OCI-M2 (cell line): ENCODE measurements around the gene ADARB2.
"Not testable (repeated sequence)": the region's sequence is repeated elsewhere in the genome, so short reads cannot be mapped to it uniquely, and the experiment has no call there.

Experiments used
- DNase-seq: peaks from one replicate; lab custom pipeline; 2025; ENCODE audit not compliant: unreplicated experiment; lab: John Stamatoyannopoulos, UW

Gene ADARB2

GRCh38 chr10:1402016-1402770 lies 335.1 kb downstream of the ADARB2 start:
- DNase-seq: no peak

- DNase-seq: no peak
Measured at GRCh38 chr10:1401071-1401965, 336.0 kb downstream of the ADARB2 start.

GRCh38 chr10:1400101-1401070 lies 336.9 kb downstream of the ADARB2 start:
- DNase-seq: no peak

- DNase-seq: no peak
Measured at GRCh38 chr10:1399431-1400100, 337.8 kb downstream of the ADARB2 start.

GRCh38 chr10:1398626-1399410 lies 338.5 kb downstream of the ADARB2 start:
- DNase-seq: no peak

DNA sequence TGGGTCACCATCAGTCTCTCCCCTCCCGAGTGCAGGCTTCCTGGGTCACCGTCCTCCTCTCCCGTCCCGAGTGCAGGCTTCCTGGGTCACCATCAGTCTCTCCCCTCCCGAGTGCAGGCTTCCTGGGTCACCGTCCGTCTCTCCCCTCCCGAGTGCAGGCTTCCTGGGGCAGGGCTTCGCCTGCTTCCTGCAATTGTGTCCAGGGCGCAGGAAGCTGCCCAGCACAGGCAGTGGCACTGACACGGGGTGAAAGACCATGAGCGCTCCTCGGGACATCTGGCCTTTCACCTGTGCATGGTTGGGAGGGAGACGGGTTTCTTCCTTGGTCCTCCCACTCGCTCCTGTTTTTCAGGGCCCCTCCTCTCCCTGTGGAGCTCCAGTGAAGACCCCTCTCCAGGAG lies 339.2 kb downstream of the ADARB2 start:
- not testable (repeated sequence) for DNase-seq

- DNase-seq: no peak
Measured at GRCh38 chr10:1396297-1396635, 341.1 kb downstream of the ADARB2 start.

DNA sequence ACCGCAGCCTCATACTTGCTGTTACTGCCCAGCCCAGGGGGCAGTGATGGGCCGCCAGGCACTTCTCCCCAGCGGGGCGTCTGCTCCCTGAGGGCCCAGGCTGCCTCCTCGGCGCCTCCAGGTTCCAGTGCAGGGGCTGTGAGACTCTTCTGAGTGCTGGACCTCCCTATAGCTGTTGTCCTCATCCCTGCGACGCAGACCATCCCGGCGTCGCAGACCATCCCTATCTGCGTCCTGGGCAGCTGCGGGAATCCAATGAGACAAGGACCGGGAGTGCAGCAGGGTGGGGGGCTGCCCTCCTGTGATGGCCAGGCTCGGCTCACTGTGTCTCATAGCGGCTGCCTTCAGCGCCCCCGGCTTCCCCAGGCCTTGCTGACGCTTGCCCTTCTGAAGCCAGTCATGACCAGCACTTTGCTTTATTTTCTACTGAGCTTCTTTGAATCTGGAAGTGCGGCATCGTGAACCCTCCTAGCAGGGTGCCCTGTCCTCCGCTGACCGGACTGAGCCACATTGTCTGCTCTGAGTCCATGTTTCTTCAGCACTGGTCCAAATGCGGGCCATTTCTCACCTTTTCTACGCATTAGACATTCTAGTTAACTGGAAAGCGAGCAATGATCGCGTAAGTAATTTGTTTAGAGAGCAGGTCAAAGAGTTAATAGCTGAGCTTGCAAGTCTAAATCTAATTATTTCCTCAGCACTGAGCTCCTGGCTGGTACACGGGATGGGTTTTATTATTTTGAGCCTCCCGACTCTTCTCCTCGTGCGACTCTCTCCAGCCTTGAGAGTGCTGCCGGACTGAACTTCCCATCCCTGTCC lies 341.6 kb downstream of the ADARB2 start:
- no peak for DNase-seq

DNA sequence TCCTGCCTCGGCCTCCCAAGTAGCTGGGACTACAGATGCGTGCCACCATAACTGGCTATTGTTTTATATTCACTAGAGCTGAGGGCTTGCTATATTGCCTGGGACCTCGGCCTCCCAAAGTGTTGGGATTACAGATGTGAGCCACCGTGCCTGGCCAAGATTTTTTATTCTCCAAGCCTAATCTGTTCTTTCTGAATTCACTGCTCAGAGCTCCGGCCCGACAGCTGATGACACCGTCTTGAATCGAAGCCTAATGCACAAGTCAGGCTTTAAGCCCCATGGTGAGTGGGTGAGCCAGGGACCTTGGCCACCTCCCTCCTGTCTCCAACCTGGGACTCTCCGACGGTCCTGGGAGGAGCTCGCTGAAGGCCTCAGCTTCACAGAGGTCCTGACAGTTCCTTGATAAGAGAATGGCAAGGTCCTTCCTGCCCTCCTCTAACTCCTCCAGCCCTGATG lies 342.3 kb downstream of the ADARB2 start:
- no peak for DNase-seq

GRCh38 chr10:1394155-1394912 lies 343.0 kb downstream of the ADARB2 start:
- no peak for DNase-seq

DNA sequence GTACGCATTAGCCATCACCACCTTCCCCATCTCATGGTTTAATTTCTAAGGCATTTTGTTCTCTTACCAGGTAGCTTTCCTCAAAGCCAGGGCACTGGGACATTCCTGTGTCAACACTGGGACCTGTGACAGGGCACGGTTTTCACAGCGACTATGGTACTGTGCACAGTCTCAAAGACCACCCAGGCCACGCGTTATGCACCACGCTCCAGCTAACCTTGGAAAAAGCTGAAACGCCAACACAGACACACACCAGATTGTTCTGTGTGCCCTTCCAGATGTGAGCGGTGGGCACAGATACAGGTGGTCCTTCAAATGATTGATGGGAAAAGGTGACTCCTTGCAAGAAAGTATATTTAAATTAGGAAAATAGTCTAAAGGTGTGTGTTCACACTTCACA lies 343.8 kb downstream of the ADARB2 start:
- DNase-seq: no peak

DNA sequence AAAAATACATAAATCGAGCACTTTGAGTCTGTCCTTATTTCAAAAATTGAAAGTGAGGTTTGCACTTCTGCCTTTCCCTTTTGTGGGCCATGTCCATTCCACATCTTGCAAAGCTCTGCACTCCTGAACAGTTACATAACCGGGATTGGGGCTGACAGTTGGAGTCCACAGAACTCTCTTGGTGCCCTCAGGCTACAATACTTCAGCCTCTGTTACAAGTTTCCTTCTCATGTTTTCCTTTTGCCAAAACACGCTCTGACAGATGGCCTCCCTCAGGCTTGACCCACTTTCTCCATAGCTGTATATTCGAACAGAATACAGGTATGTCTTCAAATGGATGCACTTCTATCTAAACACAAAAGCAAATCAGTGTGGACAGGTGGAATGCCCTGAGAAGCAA lies 345.2 kb downstream of the ADARB2 start:
- no peak for DNase-seq

GRCh38 chr10:1390200-1390599 lies 347.1 kb downstream of the ADARB2 start:
- no peak for DNase-seq

DNA sequence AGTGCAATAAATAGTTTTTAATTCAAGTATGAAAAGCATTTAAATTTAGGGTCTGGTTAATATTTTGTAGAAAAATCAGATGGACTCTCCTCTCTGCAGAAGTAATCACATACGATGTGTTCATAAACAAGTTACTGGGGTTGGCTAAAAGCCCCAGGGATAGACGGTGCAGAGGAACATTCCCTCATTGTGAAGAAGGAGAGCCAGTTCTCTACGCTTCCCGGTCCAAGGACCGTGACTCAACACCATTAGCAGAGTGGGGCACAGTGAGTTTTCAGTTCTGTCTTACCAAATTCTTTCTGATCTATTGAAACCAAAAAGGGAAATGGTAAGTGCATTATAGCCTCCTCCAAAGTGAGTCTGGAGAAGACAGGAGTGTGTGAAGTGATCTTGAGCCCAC lies 353.3 kb downstream of the ADARB2 start:
- DNase-seq: no peak

DNA sequence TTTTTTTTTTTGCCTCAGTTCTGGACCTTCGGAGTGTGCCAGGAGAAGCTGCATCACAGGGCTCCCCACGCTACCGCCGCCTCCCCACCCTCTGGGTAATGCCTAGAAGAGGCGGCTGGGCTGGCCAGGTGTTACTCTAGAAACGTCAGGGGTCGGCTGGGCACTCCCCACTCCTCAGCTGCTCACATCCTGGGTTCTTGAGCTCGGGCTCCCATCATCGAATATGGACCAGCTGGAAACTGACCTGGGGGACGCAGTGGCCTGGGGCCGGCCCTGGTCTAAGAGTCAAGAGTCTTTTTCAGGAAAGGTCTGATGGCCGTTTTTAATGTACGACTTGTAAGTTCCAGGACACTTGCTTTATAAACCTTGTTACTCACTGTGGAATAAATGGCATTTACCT lies 354.6 kb downstream of the ADARB2 start:
- DNase-seq: no peak

DNA sequence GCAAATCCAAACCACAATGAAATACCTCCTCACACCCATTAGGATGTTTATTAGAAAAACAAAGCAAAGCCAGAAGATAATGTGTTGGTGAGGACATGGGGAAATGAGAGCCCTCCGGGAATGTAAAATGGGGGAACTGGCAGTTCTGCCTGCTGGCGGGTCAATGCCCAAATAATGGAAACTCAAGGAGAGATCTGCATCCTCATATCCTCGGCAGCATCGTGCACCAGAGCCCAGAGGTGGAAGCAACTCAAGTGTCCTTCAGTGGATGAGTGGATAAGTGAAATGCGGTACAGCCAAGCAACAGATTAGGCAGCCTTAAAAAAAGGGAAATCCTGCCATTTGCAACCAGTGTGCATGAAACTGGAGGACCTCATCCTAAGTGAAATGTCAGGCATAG lies 356.0 kb downstream of the ADARB2 start:
- no peak for DNase-seq

- no peak for DNase-seq
Measured at GRCh38 chr10:1380088-1380671, 357.1 kb downstream of the ADARB2 start.

DNA sequence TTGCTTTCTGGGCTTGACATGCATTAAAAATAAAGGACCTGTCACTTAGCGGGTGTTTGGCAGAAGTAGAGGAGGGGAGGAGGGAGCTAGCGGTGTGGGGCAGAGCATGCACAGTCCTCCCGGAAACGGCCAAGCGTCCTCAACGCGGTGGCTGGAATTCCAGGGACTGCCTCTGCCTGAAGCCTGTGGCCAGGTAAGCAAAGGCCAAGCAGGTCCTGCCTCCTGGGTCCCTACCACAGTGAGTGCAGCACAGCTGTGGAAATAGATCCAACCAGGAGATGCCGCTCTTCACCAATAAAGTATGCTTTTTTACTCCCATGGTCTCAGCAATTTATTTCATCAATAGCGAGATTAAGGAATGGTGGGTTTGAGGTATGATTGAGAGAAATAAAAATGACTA lies 357.7 kb downstream of the ADARB2 start:
- DNase-seq: no peak
